Ishikawa (cell line): ENCODE data around the gene ACBD3.

Source experiments
- NFIC ChIP-seq: IDR thresholded peaks from 2 replicates; pipeline ENCODE4 v1.6.1; 2012
- REST ChIP-seq: IDR thresholded peaks from 2 replicates; pipeline ENCODE4 v1.6.1; 2012; ENCODE audit warnings: low read depth, mild to moderate bottlenecking

GRCh38 chr1:226097866-226098625 is 88.5 kb downstream of the ACBD3 start:
- TF ChIP-seq REST: no peak
- TF ChIP-seq NFIC: no peak
